Activated CD8-positive, alpha-beta memory T cell treated with anti-CD3 and anti-CD28 coated beads for 1 hour (primary cell): ENCODE data around the gene NEK6.

Source experiments
- DNase-seq, 2 donors: peaks; one replicate each; pipeline ENCODE4 v3.0.0-alpha.2; 2020; ENCODE audit warnings: low read depth in 1 of 2; ENCODE audit errors: extremely low read depth in 1 of 2

NEK6 gene

DNA sequence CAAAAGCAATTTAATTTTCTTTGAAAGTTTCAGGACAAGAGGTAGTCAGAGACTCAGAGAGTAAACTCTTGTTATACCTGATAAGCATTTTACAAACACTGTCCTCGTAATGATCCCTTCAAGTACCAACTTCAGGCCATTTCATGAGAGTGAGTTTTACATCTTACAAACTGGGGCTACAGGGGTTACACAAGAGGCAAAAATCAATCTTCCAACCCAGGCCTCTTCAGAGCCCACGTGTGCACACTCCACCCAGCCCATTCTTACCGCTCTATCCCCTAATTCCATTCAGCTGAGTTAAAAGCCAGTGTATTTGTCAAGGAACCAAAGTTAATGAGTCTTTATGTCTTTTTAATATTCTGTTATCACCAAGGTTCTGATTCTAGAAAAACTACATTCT, 110.9 kb downstream of the NEK6 start:
- no peak for DNase-seq

DNA sequence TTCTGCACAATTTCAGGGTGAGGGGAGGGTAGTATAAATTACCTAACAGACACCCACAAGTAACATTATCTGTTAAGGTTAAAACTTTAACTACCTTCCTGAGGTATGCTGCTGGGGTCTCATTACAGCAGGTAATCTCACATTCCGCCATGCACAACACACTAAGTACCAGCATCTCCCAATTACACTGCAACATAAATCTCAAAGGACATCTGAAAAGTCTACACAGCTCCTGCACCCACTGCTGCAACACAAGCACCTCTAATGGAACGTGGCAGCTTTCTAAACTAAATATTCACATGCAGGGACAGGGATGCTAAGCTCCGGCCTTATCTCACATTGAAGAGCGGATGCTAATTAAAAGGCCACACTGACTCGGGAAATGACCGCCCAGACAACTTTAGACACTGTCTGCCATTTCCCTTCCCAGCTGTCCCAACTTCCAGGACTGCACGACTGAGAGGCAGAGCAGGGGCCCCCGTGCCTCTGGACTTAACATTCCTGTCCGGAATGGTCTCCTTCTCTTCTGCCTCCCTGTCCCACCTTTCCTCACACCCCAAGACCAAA, 111.6 kb downstream of the NEK6 start:
- no peak for DNase-seq

DNA sequence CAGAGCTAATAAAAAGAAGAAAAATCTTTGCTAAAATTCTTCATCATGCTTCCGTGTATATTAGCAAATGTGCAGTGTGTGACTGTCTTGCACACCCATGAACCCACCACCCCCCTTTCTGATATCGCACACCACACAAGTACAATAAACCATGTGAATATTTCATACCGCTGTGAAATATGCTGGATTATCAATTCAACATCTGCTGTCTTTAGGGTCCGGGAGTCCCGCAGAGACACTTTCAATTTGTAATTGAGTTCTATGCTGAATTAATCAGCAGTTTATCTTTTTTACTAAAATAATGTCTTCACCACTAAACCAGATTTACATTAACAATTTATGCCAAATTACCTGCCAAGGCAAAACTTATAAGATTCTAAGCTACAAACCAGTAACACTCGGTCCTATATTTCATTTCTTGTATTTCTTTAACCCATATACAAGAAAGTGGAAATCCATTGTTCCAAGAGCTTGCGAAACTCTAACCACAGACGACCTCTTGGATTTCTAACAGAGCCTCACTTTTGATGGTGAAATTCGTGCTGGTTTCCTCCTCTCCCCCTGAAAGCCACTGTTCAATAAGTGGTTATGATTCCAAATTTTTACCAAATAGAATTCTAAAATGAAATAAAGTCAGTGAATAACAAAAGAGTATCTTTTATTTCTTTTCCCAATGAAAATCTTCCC, 113.3 kb downstream of the NEK6 start:
- no peak for DNase-seq

DNA sequence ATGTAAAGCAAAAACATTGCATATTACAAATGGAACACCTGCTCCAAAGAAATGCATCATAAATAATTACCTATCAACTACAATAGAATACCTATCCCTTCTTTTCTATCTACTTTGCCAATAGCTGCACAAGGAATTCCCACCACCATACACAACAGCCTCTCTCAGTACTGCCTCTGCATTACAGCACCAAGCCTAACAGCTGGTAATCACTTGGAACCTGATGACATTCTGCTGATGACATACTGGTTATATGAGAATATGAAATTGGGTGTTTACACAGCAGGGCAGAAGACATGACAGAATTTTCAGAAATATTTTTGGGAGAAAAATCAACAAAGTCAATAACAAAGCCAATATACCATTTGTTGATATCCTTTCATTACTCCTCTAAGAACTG, 114.3 kb downstream of the NEK6 start:
- no peak for DNase-seq

GRCh38 chr9:124373386-124373785, 115.6 kb downstream of the NEK6 start:
- no peak for DNase-seq

- DNase-seq: no peak
These were observed 116.1 kb downstream of the NEK6 start for GRCh38 chr9:124373851-124374250.

DNA sequence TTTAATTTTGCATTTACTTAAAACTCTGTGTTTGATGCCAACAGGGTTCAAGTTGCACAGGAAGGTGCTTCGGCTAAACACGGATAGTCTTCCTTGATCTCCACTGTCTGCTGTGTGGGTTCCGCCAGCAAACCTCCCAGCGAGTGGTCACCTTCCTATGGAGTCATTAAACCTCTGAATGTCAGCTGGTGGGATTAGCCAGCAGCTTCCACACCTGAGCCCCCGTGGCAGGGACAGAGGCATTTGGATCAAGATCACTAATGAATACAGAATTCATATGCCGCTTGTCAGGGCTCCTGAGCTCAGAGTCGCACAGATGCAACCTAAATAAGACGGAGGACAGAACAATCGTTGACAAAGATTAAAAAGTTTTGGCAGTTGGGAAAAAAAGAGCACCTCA, 118.0 kb downstream of the NEK6 start:
- no peak for DNase-seq

DNA sequence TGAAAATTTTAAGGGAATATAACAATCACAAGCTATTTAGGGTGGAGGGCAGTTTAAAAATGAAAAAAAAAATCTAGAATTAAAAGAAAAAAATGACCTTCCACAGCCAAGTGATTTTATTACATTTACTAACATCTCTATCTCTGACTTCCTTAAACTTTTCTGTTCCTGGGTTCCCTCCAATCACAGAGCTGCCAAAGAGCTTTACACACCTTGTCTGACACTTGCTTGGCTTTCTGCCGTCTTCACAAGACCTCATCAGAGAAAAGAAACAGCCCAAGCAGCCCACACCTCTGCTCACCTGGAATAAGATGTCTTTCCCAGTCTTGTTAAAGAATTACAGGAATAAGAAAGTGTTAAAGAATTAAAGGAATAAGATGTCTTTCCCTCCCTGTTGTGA, 118.6 kb downstream of the NEK6 start:
- DNase-seq: no peak

- DNase-seq: no peak
These were observed 120.0 kb downstream of the NEK6 start for GRCh38 chr9:124377551-124378406.

GRCh38 chr9:124381170-124381945, 123.6 kb downstream of the NEK6 start:
- DNase-seq: no peak

DNA sequence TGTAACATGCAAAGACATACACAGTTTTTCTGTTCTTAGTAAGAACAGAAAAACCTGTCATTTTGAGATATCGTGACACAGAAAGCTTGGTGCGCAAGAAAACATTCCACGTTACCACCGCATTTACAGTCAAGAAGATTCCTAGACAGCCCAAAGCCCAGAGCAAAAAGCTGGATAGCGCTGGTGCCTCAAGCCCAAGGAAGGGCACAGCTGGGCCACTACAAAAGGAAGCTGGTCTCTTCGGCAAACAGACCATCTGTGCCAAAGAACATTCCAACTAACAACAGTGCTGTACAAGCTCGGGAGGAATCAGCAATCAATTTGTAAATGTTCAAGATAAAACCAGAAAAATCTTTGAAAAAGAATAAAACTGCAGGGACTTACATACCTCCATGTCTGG, 126.5 kb downstream of the NEK6 start:
- DNase-seq: no peak

GRCh38 chr9:124384846-124385245, 127.1 kb downstream of the NEK6 start:
- no peak for DNase-seq

DNA sequence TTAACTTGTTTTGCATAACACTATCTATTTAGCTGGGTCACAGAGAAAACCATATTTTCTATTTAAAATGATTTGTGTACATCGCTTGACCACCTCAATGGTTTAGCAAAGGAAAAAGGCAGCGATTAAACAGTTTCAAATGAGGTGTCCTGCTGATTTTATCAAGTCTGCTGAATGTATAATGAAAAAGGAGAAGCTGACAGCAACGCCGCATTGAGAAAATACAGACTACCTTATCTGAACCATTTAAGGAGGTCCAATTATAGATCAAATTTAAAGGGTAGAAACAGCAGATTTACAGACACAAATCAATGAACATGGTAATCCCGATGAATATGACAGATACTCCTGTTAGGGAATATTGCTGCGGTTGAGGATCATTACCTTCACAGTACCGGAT, 127.9 kb downstream of the NEK6 start:
- no peak for DNase-seq

DNA sequence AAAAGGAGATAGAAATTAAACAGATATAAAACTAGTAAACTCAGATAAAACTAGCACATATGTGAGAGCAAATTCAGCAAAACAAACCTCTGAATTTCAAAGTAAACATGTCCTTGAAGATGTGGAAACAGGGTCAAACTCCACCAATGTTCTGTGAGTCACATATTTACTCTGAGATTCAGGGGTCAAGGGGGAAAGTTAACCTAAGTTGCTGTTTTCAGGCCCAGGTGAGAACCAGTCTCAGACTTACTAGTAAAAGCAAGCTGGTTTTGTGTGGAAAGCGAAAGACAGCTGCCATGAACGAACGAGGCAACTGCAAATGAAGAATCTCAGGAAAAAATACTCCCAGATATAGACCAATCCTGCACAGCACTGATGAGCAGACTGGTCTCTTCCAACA, 128.5 kb downstream of the NEK6 start:
- no peak for DNase-seq

DNA sequence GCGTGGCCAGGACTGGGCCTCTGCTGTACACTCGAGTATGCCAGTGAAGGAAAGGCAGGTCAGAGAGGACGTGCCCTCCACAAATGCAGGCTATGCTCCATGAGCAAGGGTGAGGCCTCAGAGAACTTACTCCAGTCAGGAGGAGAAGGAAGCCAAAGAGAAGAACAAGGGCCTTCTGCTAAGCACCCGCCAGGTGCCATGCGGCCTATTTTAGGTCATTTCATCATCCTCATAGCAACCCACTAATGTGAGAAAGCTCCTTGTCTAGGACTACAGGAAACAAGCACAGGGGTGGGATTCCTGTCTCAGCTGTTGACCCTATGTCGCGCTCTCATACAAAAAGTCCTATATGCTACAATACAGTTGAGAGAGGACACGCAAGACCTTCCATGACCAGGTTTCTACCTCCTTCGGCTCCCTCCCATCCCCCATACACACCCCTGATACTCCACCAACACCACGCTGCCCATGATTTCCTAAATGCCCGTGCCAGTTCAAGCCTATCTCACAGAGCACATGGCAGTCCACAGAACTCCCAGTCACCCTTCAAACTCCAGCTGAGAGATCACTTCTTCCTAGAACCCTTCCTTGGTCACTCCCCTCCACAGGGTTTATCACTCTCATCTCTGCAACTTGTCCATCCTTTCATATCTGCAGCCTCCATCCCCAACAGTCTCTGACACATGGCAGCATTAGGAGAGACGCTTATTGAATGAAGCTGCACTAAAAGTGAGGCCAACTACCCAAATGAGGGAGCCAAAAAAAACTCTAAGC, 130.7 kb downstream of the NEK6 start:
- DNase-seq: no peak

- DNase-seq: no peak
These were observed 131.6 kb downstream of the NEK6 start for GRCh38 chr9:124389146-124389939.

GRCh38 chr9:124390794-124391658, 133.3 kb downstream of the NEK6 start:
- no peak for DNase-seq

DNA sequence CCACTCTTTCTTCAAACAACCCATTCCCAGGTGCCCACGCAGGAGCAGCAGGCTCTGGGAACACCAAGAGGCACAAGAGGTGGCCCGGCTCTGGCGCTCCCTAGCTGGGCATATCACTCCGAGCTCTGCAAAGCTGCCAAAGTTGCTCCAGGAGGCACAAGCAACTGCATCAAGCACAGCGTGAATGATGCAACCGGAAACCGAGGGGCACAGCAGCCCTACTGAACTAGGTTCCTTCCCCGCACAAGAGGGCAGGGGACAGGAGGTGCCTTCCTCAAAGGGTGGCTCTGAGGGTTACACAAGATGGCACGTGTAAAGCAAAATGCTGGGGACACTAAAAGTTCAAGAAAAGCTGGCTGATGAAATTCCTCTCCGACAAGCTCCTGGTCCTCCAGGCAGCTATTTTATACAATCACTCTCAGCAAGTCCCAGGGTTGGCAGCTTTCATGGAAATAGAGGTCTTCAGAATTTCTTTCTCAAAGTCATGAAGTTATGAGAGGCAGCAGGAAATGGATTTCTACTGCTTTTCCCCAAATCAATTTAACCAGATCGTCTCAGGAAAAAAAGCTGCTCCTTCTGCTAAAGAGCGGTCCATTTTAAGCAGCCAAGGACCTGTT, 134.6 kb downstream of the NEK6 start:
- no peak for DNase-seq
